Astrocyte (in vitro differentiated cells and primary cell): ENCODE data around the gene PKLR.

Experiments used
- CTCF ChIP-seq: IDR thresholded peaks from 2 replicates; pipeline ENCODE4 v1.5.1; 2011; ENCODE audit warnings: low read depth, mild to moderate bottlenecking, inconsistent platforms, low read length, moderate library complexity; ENCODE audit not compliant: insufficient read depth
- EZH2 ChIP-seq: IDR thresholded peaks from 2 replicates; pipeline ENCODE4 v1.6.1; 2012; ENCODE audit warnings: mild to moderate bottlenecking, low read length, inconsistent platforms; ENCODE audit not compliant: insufficient read depth

GRCh38 chr1:155300553-155301329 lies 497 bp downstream of the PKLR start:
- TF ChIP-seq CTCF (no peak), EZH2 (no peak)
